GM18519 (cell line): Measurements from ENCODE around the gene CD37.
"Not testable (repeated sequence)": the region's sequence is repeated elsewhere in the genome, so short reads cannot be mapped to it uniquely, and the experiment has no call there.

ENCODE experiments used
- ATAC-seq: cut with Tn5 transposase; IDR thresholded peaks from one replicate; pipeline ENCODE4 v1.9.1; 2021; ENCODE audit warnings: mild to moderate bottlenecking, moderate library complexity; ENCODE audit not compliant: unreplicated experiment, low FRiP score

CD37 gene

GRCh38 chr19:49373174-49373573, 38.0 kb downstream of the CD37 start:
- ATAC-seq = not testable (repeated sequence)

- no peak for ATAC-seq
Observed at GRCh38 chr19:49374665-49375434, 39.6 kb downstream of the CD37 start.

- ATAC-seq = no peak
Observed at GRCh38 chr19:49378512-49378911, 43.3 kb downstream of the CD37 start.

GRCh38 chr19:49380391-49380790, 45.2 kb downstream of the CD37 start:
- ATAC-seq = no peak

- no peak for ATAC-seq
Observed at GRCh38 chr19:49382639-49383038, 47.4 kb downstream of the CD37 start.

- no peak for ATAC-seq
Observed at GRCh38 chr19:49383599-49383998, 48.4 kb downstream of the CD37 start.

- no peak for ATAC-seq
Observed at GRCh38 chr19:49387936-49388372, 52.7 kb downstream of the CD37 start, which contains the start of gene KASH5. Gene KASH5, plus strand, starts transcription at chr19:49388249. Its CDS starts 2,635 bp downstream, at chr19:49390884.

GRCh38 chr19:49389406-49389805, 54.2 kb downstream of the CD37 start:
- no peak for ATAC-seq
